ENCODE results near the gene TK1. TPM values are rescaled to one million over a fixed set of nuclear protein-coding genes. Genes with fewer than 3 reads are reported as not detected.
"Not testable (repeated sequence)": the region's sequence is repeated elsewhere in the genome, so short reads cannot be mapped to it uniquely, and the experiment has no call there.

The TK1 gene
- total RNA-seq, 1 donor from 2014 or later, result 16.2 TPM

DNA sequence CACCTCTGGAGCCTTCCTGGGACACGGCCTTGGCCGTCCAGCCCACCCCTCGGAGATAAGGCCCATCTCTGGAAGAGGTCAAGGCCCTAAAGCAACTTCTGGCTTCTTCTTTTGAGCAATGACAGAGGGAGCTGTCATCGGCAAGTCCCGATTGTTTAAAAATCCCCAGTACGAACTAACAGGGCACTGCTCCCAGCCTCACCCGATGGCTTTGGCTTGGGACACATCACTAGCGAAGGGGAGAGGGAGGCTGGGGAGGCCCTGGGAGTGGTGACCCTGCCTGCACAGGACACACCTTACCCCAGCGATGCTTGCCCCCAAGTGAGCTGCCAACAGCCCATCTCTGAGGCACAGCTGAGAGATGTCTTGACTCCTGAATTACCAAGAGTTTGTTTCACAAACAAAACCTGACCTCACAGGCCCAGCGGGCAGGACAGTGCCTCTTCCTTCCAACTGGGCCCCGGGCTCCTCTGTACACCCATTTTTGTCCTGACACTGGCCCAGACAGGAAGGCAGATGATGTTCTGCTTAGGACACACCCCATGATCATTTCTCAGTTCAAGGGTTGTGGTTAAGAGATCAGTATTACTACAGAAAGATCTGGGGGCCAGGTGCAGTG is 13.6 kb downstream of the TK1 start:
- no peak overlapping the region for H3K4me3 Mint-ChIP-seq (ENCODE audit: unreplicated experiment)
- no peaks in the 10 kb centered on the region for H3K9me3 Mint-ChIP-seq (ENCODE audit: unreplicated experiment)
- TF ChIP-seq, protein P1, sequence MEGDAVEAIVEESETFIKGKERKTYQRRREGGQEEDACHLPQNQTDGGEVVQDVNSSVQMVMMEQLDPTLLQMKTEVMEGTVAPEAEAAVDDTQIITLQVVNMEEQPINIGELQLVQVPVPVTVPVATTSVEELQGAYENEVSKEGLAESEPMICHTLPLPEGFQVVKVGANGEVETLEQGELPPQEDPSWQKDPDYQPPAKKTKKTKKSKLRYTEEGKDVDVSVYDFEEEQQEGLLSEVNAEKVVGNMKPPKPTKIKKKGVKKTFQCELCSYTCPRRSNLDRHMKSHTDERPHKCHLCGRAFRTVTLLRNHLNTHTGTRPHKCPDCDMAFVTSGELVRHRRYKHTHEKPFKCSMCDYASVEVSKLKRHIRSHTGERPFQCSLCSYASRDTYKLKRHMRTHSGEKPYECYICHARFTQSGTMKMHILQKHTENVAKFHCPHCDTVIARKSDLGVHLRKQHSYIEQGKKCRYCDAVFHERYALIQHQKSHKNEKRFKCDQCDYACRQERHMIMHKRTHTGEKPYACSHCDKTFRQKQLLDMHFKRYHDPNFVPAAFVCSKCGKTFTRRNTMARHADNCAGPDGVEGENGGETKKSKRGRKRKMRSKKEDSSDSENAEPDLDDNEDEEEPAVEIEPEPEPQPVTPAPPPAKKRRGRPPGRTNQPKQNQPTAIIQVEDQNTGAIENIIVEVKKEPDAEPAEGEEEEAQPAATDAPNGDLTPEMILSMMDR (IDR thresholded peaks at IDR 0.05), result no peak
- H3K27ac Mint-ChIP-seq (ENCODE audit: unreplicated experiment), result peak overlapping the region; percentile 71
- peaks cover 31% of the 10 kb centered on the region for H3K4me1 Mint-ChIP-seq (ENCODE audit: unreplicated experiment)
- peaks cover 3% of the 10 kb centered on the region for H3K36me3 Mint-ChIP-seq (ENCODE audit: unreplicated experiment)
- no peaks in the 10 kb centered on the region for H3K27me3 Mint-ChIP-seq (ENCODE audit: unreplicated experiment)
- no peak for DNase-seq (ENCODE audit: extremely low spot score, unreplicated experiment)

GRCh38 chr17:78172249-78173051 is 14.4 kb downstream of the TK1 start:
- DNase-seq (ENCODE audit: extremely low spot score, unreplicated experiment), result no peak
- peaks cover 31% of the 10 kb centered on the region for H3K4me1 Mint-ChIP-seq (ENCODE audit: unreplicated experiment)
- H3K4me3 Mint-ChIP-seq (ENCODE audit: unreplicated experiment), result no peak overlapping the region
- H3K27ac Mint-ChIP-seq (ENCODE audit: unreplicated experiment), result peak overlapping the region; percentile 71
- H3K9me3 Mint-ChIP-seq (ENCODE audit: unreplicated experiment), result no peaks in the 10 kb centered on the region
- H3K36me3 Mint-ChIP-seq (ENCODE audit: unreplicated experiment), result peaks cover 3% of the 10 kb centered on the region
- H3K27me3 Mint-ChIP-seq (ENCODE audit: unreplicated experiment), result no peaks in the 10 kb centered on the region
- TF ChIP-seq, protein P1 (IDR thresholded peaks at IDR 0.05), result no peak

DNA sequence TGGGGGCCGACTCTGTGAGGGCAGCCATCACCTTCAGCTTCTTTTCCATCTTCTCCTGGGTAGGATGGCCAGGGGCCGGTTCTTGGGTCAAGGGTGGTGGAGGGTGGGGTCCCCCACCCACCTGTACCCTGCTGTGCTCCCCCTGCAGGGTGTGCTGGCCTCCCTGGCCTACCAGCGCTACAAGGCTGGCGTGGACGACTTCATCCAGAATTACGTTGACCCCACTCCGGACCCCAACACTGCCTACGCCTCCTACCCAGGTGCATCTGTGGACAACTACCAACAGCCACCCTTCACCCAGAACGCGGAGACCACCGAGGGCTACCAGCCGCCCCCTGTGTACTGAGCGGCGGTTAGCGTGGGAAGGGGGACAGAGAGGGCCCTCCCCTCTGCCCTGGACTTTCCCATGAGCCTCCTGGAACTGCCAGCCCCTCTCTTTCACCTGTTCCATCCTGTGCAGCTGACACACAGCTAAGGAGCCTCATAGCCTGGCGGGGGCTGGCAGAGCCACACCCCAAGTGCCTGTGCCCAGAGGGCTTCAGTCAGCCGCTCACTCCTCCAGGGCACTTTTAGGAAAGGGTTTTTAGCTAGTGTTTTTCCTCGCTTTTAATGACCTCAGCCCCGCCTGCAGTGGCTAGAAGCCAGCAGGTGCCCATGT is 15.1 kb downstream of the TK1 start:
- not testable (repeated sequence) for H3K36me3 Mint-ChIP-seq (ENCODE audit: unreplicated experiment); DNase-seq (ENCODE audit: extremely low spot score, unreplicated experiment); H3K27me3 Mint-ChIP-seq (ENCODE audit: unreplicated experiment); H3K4me3 Mint-ChIP-seq (ENCODE audit: unreplicated experiment); H3K27ac Mint-ChIP-seq (ENCODE audit: unreplicated experiment); H3K9me3 Mint-ChIP-seq (ENCODE audit: unreplicated experiment)
- peaks cover 29% of the 10 kb centered on the region for H3K4me1 Mint-ChIP-seq (ENCODE audit: unreplicated experiment)

GRCh38 chr17:78170692-78171590 is 15.9 kb downstream of the TK1 start:
- no peak for DNase-seq (ENCODE audit: extremely low spot score, unreplicated experiment)
- Mint-ChIP-seq H3K4me1 (ENCODE audit: unreplicated experiment) (peaks cover 27% of the 10 kb centered on the region), H3K27me3 (ENCODE audit: unreplicated experiment) (no peaks in the 10 kb centered on the region), H3K9me3 (ENCODE audit: unreplicated experiment) (no peaks in the 10 kb centered on the region), H3K36me3 (ENCODE audit: unreplicated experiment) (peaks cover 3% of the 10 kb centered on the region), H3K4me3 (ENCODE audit: unreplicated experiment) (no peak overlapping the region), H3K27ac (ENCODE audit: unreplicated experiment) (no peak overlapping the region)
- TF ChIP-seq, protein P1 (IDR thresholded peaks at IDR 0.05), result no peak
